Large intestine (tissue), 12 donors: Measurements from ENCODE around the gene NXT1. TPM values are rescaled to one million over a fixed set of nuclear protein-coding genes. Genes with fewer than 3 reads are reported as not detected.
"Not testable (repeated sequence)": the region's sequence is repeated elsewhere in the genome, so short reads cannot be mapped to it uniquely, and the experiment has no call there.

Experiments used
- DNase-seq, 2 donors: peaks; one replicate each; pipeline versions ENCODE4 v3.0.0 to v3.0.0-alpha.2; 2013
- H3K27ac ChIP-seq: one replicate; pipeline ENCODE4 v1.5.1; 2013; ENCODE audit warnings: low read length
- H3K27me3 ChIP-seq: 2 replicates; pipeline ENCODE4 v1.6.1; 2013; ENCODE audit warnings: low read length; ENCODE audit not compliant: control insufficient read depth, insufficient read depth
- H3K36me3 ChIP-seq: 2 replicates; pipeline ENCODE4 v1.6.1; 2013; ENCODE audit warnings: low read length; ENCODE audit not compliant: control insufficient read depth, insufficient read depth
- H3K4me1 ChIP-seq: one replicate; pipeline ENCODE4 v1.6.1; 2013; ENCODE audit warnings: low read length; ENCODE audit not compliant: control insufficient read depth, insufficient read depth
- H3K4me3 ChIP-seq: one replicate; pipeline ENCODE4 v1.5.1; 2013; ENCODE audit warnings: low read length
- H3K9me3 ChIP-seq: one replicate; pipeline ENCODE4 v1.6.1; 2013; ENCODE audit warnings: mild to moderate bottlenecking, low read depth, low read length, moderate library complexity; ENCODE audit not compliant: control insufficient read depth
- WGBS: methylation state at CpG from one replicate; pipeline ENCODE4 v1.1.5; 2013; ENCODE audit warnings: low lambda C conversion rate; ENCODE audit not compliant: insufficient coverage; 5-methylcytosine and 5-hydroxymethylcytosine counted together
- long read RNA-seq, 11 donors: transcript quantifications; one replicate each; lab custom pipeline, GENCODE V29; 2026
- polyA plus RNA-seq: library from polyadenylated mRNA; unstranded; fragments of 120-200 nt; gene quantifications from one replicate; pipeline ENCODE4 v1.2.1, GENCODE V29; 2013

Gene NXT1
- polyA plus RNA-seq: 17.7 TPM
- long read RNA-seq, donor 1, transcript NXT1-201 (2 exons, 1,123 nt): major isoform, 15 of 15 reads
- long read RNA-seq, donor 1, partial matches to known transcripts: 0 of 15 reads
- long read RNA-seq, donor 1, other reads (novel, unspliced or antisense): 0 of 15 reads
- long read RNA-seq, donor 2, transcript NXT1-201 (2 exons, 1,123 nt): major isoform, 23 of 23 reads
- long read RNA-seq, donor 2, partial matches to known transcripts: 0 of 23 reads
- long read RNA-seq, donor 2, other reads (novel, unspliced or antisense): 0 of 23 reads
- long read RNA-seq, donor 3, transcript NXT1-201 (2 exons, 1,123 nt): major isoform, 35 of 35 reads
- long read RNA-seq, donor 3, partial matches to known transcripts: 0 of 35 reads
- long read RNA-seq, donor 3, other reads (novel, unspliced or antisense): 0 of 35 reads
- long read RNA-seq, donor 4, partial matches to known transcripts: 0 of 1 reads
- long read RNA-seq, donor 4, other reads (novel, unspliced or antisense): 0 of 1 reads
- long read RNA-seq, donor 5, transcript NXT1-201 (2 exons, 1,123 nt): major isoform, 11 of 18 reads
- long read RNA-seq, donor 5, partial matches to known transcripts: 7 of 18 reads
- long read RNA-seq, donor 5, other reads (novel, unspliced or antisense): 0 of 18 reads
- long read RNA-seq, donor 6, partial matches to known transcripts: 0 of 4 reads
- long read RNA-seq, donor 6, other reads (novel, unspliced or antisense): 0 of 4 reads
- long read RNA-seq, donor 7, partial matches to known transcripts: 0 of 4 reads
- long read RNA-seq, donor 7, other reads (novel, unspliced or antisense): 0 of 4 reads
- long read RNA-seq, donor 8, transcript NXT1-201 (2 exons, 1,123 nt): major isoform, 23 of 23 reads
- long read RNA-seq, donor 8, partial matches to known transcripts: 0 of 23 reads
- long read RNA-seq, donor 8, other reads (novel, unspliced or antisense): 0 of 23 reads
- long read RNA-seq, donor 9, transcript NXT1-201 (2 exons, 1,123 nt): major isoform, 18 of 27 reads
- long read RNA-seq, donor 9, partial matches to known transcripts: 9 of 27 reads
- long read RNA-seq, donor 9, other reads (novel, unspliced or antisense): 0 of 27 reads
- long read RNA-seq, donor 10, transcript NXT1-201 (2 exons, 1,123 nt): major isoform, 11 of 19 reads
- long read RNA-seq, donor 10, partial matches to known transcripts: 8 of 19 reads
- long read RNA-seq, donor 10, other reads (novel, unspliced or antisense): 0 of 19 reads
- long read RNA-seq, donor 11, transcript NXT1-201 (2 exons, 1,123 nt): major isoform, 19 of 19 reads
- long read RNA-seq, donor 11, partial matches to known transcripts: 0 of 19 reads
- long read RNA-seq, donor 11, other reads (novel, unspliced or antisense): 0 of 19 reads

DNA sequence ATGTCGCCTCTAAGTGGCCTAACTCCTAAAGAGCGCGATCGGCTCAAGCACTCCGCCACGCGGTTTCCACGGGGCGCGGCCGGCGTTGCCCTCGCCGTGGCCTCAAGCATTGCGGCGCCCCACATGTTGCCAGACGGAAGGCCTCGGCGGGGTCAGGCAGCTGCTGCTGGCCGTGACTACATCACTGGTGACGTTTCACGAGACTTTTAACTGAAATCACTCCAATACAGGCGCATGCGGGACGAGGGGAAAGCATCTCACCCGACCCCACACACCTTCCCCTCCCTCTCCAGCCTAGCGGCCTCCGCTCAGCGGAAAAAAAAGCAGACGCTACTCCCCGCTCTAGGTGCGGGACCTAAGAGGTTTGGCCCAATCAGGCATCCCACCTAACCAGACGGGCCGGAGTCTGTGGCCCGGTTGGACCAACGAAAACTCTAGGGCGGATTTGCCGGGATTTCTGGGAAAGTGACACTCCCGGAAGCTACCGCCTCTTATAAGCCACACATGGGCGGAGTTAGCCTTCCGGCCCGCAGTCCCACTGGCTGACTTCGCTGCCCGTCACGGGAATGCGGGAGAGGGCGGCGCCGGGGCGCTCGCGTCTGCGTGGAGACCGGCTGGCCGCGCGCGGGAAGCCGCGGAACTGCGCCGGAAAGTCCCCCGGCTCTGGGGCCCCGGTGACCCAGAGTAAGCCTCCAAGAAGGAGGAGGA lies at the start of gene NXT1:
Gene NXT1, plus strand, starts transcription at position 596 of the 708 bp plus-strand sequence. CDS start 3,251 bp downstream, outside the sequence.
- Histone ChIP-seq H3K36me3 (peaks cover 17% of the 10 kb centered on the region), H3K4me3 (peak within 1 kb of the TSS; percentile 64), H3K27me3 (no peaks in the 10 kb centered on the region), H3K4me1 (peaks cover 10% of the 10 kb centered on the region), H3K27ac (peak within 1 kb of the TSS; percentile 98), H3K9me3 (no peaks in the 10 kb centered on the region)
- no CpG with 5 or more reads among the region's 65 CpGs for WGBS
- peak; percentile 97 to 99 for DNase-seq

DNA sequence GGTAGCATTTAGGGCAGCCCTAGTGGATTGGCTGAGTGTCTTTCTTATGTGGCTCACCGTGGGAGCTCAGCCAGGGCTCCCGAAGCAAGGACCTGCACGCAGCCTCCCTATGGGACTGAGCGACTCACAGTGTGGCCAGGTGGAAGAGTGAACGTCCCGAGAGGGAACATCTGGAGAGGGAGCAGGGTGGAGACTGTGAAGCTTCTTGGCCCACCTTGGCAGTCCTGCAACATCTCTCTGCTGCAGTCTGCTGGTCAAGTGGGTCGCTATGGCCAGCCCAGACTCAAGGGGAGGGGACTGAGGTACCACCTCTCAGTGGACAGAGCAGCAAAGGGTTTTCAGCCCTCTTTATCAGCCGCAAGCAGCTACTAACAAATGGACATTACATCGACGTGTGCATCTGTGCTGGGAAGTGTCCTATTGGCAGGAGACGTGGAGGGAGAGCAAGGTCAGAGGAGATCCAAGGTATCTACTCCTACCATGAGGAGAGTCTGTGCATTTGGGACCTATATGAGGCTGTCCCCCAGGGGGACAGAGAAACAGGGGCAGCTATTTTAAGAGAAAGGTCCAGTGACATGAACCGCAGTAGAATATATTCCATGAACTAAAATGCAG lies 49.0 kb upstream of the NXT1 start:
- no CpG with 5 or more reads among the region's 12 CpGs for WGBS
- H3K27ac ChIP-seq: no peak overlapping the region
- no peak overlapping the region for H3K4me3 ChIP-seq
- no peaks in the 10 kb centered on the region for H3K27me3 ChIP-seq
- no peaks in the 10 kb centered on the region for H3K36me3 ChIP-seq
- no peaks in the 10 kb centered on the region for H3K9me3 ChIP-seq
- no peaks in the 10 kb centered on the region for H3K4me1 ChIP-seq
- no peak for DNase-seq

DNA sequence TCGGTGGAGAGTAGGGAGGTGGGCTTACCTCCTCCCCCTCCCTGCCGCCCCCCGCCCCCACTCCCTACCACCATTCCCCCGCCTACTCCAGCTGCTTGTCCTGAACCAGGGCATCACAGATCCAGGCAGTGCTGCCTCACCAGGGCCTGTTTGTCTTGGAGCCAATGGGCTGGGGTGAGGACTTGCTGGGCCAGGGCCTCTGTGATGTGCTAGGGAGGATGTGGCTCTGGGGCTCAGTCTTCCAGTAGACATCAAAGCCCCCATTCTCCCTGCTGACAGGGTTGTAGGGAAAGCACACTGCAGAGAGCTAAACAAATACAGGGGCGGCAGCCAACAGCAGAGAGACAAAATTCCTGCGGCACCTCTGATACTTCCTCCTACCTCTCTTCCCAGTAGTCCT lies 48.2 kb upstream of the NXT1 start:
- no peak for DNase-seq
- H3K27me3 ChIP-seq: no peaks in the 10 kb centered on the region
- no CpG with 5 or more reads among the region's 6 CpGs for WGBS
- no peak overlapping the region for H3K4me3 ChIP-seq
- no peaks in the 10 kb centered on the region for H3K9me3 ChIP-seq
- H3K4me1 ChIP-seq: no peaks in the 10 kb centered on the region
- H3K36me3 ChIP-seq: no peaks in the 10 kb centered on the region
- H3K27ac ChIP-seq: no peak overlapping the region

DNA sequence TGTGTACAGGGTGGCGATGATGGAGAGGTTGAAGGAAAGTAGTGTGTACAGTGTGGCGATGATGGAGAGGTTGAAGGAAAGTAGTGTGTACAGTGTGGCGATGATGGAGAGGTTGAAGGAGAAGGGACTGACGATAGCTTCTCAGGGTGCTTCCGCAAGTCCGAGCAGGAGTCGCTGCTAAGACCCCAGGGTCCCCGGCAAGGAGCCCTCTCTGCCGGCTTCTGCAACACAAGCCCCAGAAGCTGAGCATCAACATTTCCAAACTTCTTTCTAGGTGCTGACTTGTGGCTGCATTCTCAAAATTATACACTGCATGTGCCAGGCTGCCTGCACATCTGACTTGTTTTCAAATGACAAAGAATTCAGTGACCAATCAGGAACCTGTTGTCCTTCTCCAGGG lies 47.8 kb upstream of the NXT1 start:
- Histone ChIP-seq H3K4me1 (no peaks in the 10 kb centered on the region), H3K36me3 (no peaks in the 10 kb centered on the region), H3K27me3 (no peaks in the 10 kb centered on the region), H3K27ac (no peak overlapping the region), H3K4me3 (no peak overlapping the region), H3K9me3 (no peaks in the 10 kb centered on the region)
- WGBS: no CpG with 5 or more reads among the region's 9 CpGs
- DNase-seq: no peak

DNA sequence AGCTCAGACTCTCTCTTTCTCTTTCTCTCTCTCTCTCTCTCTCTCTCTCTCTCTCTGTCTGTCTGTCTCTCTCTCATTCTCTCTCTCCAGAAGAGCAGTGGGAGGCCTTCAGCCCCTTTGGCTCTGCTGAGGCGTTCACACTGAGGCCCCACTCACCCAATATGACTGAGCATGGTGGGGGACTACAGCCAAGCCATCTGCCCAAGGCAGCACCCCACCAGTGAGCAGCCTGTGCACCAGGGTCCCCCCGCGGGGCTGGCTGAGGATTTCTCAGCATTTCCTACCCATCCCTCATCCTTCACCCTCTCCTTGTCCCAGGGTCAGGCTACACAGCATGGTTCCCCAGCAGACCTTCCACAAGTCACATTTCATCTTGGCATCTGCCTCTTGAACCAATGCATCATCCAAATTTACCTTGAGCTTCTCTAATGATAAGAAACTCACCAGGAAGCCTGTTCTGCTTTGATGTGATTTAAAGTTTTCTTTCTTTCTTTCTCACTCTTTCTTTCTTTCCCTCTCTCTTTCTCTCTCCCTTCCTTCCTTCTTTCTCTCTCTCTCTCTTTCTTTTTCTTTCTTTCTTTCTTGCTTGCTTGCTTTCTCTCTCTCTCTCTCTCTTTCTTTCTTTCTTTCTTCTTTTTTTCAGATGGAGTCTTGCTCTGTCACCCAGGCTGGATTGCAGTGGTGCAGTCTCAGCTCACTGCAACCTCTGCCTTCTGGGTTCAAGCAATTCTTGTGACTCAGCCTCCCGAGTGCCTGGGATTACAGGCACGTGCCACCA lies 47.1 kb upstream of the NXT1 start:
- H3K27ac ChIP-seq: no peak overlapping the region
- no peak overlapping the region for H3K4me3 ChIP-seq
- DNase-seq: no peak
- H3K36me3 ChIP-seq: no peaks in the 10 kb centered on the region
- no CpG with 5 or more reads among the region's 5 CpGs for WGBS
- no peaks in the 10 kb centered on the region for H3K27me3 ChIP-seq
- H3K4me1 ChIP-seq: no peaks in the 10 kb centered on the region
- H3K9me3 ChIP-seq: no peaks in the 10 kb centered on the region

DNA sequence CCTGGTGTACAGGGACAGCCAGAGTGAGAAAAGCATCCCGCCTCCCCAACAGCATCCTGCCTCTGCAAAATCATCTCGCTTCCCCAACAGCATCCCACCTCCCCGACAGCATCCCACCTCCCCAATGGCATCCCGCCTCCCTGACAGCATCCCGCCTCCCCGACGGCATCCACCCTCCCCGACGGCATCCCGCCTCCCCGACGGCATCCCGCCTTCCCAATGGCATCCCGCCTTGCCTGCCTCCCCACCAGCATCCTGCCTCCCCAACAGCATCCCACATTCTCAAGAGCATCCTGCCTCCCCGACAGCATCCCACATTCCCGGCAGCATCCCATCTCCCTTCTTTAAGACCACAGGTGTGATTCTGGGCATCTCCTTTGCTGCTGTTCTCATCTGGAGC lies 46.0 kb upstream of the NXT1 start:
- no peak for DNase-seq

DNA sequence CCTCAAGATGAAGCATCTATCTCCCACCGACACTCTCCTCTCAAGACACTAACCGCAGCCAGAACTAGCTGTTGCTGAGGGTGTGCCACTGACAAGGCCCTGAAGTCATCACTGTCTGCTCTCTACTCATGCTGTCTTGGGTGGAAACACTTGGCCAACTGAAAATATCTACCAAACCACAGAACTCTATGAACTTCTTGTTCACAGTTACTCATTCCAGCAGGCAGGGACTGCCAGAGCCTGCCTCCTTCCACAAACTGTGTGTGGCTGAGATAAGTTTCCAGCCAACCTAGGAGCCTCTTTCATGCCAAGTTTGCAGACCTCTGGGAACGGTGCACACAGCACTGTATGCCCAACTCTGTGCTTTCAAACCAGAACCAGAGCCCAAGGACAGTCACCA lies 45.5 kb upstream of the NXT1 start:
- no CpG with 5 or more reads among the region's 3 CpGs for WGBS
- Histone ChIP-seq H3K9me3 (no peaks in the 10 kb centered on the region), H3K4me3 (no peak overlapping the region), H3K27me3 (no peaks in the 10 kb centered on the region), H3K36me3 (no peaks in the 10 kb centered on the region), H3K4me1 (no peaks in the 10 kb centered on the region), H3K27ac (no peak overlapping the region)
- no peak for DNase-seq

More for the DNA sequence above, 46.0 kb upstream of the NXT1 start:
- no peaks in the 10 kb centered on the region for H3K4me1 ChIP-seq
- H3K27ac ChIP-seq: no peak overlapping the region
- H3K27me3 ChIP-seq: no peaks in the 10 kb centered on the region
- no CpG with 5 or more reads among the region's 16 CpGs for WGBS
- no peaks in the 10 kb centered on the region for H3K36me3 ChIP-seq
- no peak overlapping the region for H3K4me3 ChIP-seq
- H3K9me3 ChIP-seq: no peaks in the 10 kb centered on the region

DNA sequence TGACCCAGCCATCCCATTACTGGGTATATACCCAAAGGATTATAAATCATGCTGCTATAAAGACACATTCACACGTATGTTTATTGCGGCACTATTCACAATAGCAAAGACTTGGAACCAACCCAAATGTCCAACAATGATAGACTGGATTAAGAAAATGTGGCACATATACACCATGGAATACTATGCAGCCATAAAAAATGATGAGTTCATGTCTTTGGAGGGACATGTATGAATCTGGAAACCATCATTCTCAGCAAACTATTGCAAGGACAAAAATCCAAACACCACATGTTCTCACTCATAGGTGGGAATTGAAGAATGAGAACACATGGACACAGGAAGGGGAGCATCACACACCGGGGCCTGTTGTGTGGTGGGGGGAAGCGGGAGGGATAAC lies 43.2 kb upstream of the NXT1 start:
- H3K27ac ChIP-seq, H3K4me1 ChIP-seq: not testable (repeated sequence)
- WGBS: no CpG with 5 or more reads among the region's 4 CpGs

DNA sequence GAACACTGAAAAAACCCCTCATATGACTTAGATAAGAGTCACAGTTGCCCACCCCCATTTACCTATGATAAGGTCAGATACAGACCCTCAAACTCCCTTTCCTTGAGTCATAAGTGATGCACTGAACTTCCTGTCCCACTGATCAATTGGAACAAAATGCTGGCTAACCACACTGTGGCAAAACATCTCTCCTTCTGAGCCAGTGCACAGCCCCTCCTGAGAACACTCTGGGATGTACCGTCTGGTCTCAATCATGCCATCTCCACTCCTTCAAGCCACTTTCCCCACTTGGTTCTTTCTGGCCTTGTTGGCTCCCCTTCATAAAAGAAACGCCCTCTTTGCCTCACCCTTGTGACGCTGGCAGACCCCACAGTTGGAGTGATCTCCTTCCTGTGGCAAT lies 42.6 kb upstream of the NXT1 start:
- no peak overlapping the region for H3K27ac ChIP-seq
- H3K4me1 ChIP-seq: no peaks in the 10 kb centered on the region
- WGBS: no CpG with 5 or more reads among the region's 3 CpGs
- DNase-seq: no peak
- H3K4me3 ChIP-seq: no peak overlapping the region
- no peaks in the 10 kb centered on the region for H3K9me3 ChIP-seq
- H3K27me3 ChIP-seq: no peaks in the 10 kb centered on the region
- H3K36me3 ChIP-seq: no peaks in the 10 kb centered on the region

More for the DNA sequence above, 43.2 kb upstream of the NXT1 start:
- not testable (repeated sequence) for DNase-seq, H3K4me3 ChIP-seq, H3K36me3 ChIP-seq, H3K9me3 ChIP-seq, H3K27me3 ChIP-seq
